HFFc6 (cell line): ENCODE data around the gene LSAMP. TPM values are rescaled to one million over a fixed set of nuclear protein-coding genes. Genes with fewer than 3 reads are reported as not detected.

Experiments used
- DNase-seq: peaks from one replicate; pipeline ENCODE4 v3.0.0-alpha.2; 2018
- H3K27ac Mint-ChIP-seq: 2 replicates; pipeline ENCODE4 v1.8.0; 2020; ENCODE audit warnings: mild to moderate bottlenecking, mixed read lengths
- H3K27me3 Mint-ChIP-seq: 2 replicates; pipeline ENCODE4 v1.8.0; 2021; ENCODE audit warnings: mild to moderate bottlenecking, moderate library complexity, mixed read lengths; ENCODE audit not compliant: insufficient read depth
- H3K36me3 Mint-ChIP-seq: 2 replicates; pipeline ENCODE4 v1.8.0; 2021; ENCODE audit warnings: low read depth, mixed read lengths
- H3K4me1 Mint-ChIP-seq: 2 replicates; pipeline ENCODE4 v1.8.0; 2020; ENCODE audit warnings: low read depth, mixed read lengths
- H3K4me3 Mint-ChIP-seq: 2 replicates; pipeline ENCODE4 v1.8.0; 2020; ENCODE audit warnings: mild to moderate bottlenecking, moderate library complexity, mixed read lengths
- H3K9me3 Mint-ChIP-seq: 2 replicates; pipeline ENCODE4 v1.8.0; 2020; ENCODE audit warnings: mild to moderate bottlenecking, mixed read lengths
- CTCF ChIP-seq: fragments of 200-600 bp; sonication (generic); IDR thresholded peaks from 2 replicates; pipeline ENCODE4 v1.5.0; 2021; ENCODE audit warnings: antibody characterized with exemption, mild to moderate bottlenecking
- total RNA-seq, 6 experiments: library from RNA; stranded (reverse); fragmentation: NEBNext Ultra II Directional; extraction: Animal tissue kit (Norgen Biotek cat#: 25700); gene quantifications; 2 replicates in 1 of 6; 3 replicates in 5 of 6; pipeline ENCODE4 v1.2.3, GENCODE V29; 2021

The LSAMP gene
- total RNA-seq, 6 experiments from 2014 or later = not detected

DNA sequence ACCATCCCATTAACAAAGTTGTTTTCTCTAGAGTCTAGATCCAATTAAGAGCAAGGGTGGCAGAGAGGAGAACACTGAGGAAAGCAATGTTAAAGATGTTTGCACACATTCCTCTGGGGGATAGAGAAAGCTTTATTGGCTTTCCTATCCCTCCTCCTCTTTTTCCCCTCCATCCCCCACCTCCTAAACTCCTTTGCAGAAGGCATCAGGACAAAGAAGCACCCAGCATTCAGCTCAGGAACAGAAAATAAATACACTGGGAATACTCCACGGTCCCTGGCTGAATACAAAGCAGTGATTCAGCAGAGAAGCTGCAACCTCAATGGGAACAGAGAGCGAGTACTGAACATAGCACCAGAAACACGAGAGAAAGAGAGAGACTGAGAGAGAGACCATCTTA, 21.9 kb downstream of the LSAMP start:
- Mint-ChIP-seq H3K4me3 (no peak overlapping the region), H3K27ac (no peak overlapping the region)
- DNase-seq = no peak

DNA sequence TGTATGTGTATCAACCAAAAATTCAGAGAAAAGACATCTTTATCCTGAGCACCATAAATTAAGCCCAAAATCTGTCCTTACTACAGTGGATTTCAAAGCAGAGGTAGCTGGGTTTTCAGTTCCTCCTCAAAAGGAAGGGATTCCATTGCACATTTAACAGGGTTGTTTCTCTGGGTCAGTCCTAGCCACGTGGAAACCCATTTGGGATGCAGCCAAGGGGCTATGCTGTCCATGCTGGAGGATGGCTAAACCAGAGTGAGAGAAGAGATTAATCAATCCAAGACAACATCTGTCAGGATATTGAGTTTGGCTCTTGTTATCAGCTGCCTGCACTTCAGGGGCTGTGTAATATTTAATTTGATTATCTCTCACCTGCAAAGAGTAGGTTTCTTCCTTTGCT, 28.1 kb downstream of the LSAMP start:
- Mint-ChIP-seq H3K36me3 (no peaks in the 10 kb centered on the region), H3K4me3 (no peak overlapping the region), H3K27ac (no peak overlapping the region), H3K27me3 (no peaks in the 10 kb centered on the region), H3K4me1 (no peaks in the 10 kb centered on the region), H3K9me3 (peaks cover 40% of the 10 kb centered on the region)
- no peak for TF ChIP-seq CTCF
- DNase-seq = no peak

More for the DNA sequence above, 21.9 kb downstream of the LSAMP start:
- no peaks in the 10 kb centered on the region for H3K36me3 Mint-ChIP-seq
- H3K9me3 Mint-ChIP-seq = peaks cover 35% of the 10 kb centered on the region
- TF ChIP-seq CTCF = no peak
- no peaks in the 10 kb centered on the region for H3K4me1 Mint-ChIP-seq
- H3K27me3 Mint-ChIP-seq = no peaks in the 10 kb centered on the region

DNA sequence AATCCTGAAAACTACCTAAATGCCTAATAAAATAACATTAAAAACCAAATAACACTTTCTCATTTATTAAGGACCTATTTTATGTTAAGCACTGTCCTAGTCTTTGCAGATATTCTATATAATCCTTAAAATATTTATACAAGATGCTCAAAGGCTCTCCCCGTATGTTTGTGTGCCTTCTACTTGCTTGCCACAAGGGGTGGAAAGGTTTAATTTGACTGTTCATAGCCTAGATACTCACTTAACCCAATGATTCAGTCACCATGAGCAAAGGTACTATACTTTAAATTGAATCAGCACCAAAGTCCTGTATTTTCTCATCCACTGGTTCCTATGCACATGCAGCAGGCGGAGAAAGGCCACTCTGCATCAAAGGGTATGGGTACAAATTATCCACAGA, 32.0 kb downstream of the LSAMP start:
- H3K27me3 Mint-ChIP-seq = no peaks in the 10 kb centered on the region
- H3K4me1 Mint-ChIP-seq = no peaks in the 10 kb centered on the region
- no peak for TF ChIP-seq CTCF
- H3K27ac Mint-ChIP-seq = no peak overlapping the region
- H3K36me3 Mint-ChIP-seq = no peaks in the 10 kb centered on the region
- H3K4me3 Mint-ChIP-seq = no peak overlapping the region
- DNase-seq = no peak
- peaks cover 41% of the 10 kb centered on the region for H3K9me3 Mint-ChIP-seq

GRCh38 chr3:116408473-116408872, 36.8 kb downstream of the LSAMP start:
- H3K27ac Mint-ChIP-seq = no peak overlapping the region
- H3K4me3 Mint-ChIP-seq = no peak overlapping the region
- TF ChIP-seq CTCF = no peak
- no peak for DNase-seq
- H3K27me3 Mint-ChIP-seq = no peaks in the 10 kb centered on the region
- no peaks in the 10 kb centered on the region for H3K4me1 Mint-ChIP-seq
- H3K9me3 Mint-ChIP-seq = peaks cover 34% of the 10 kb centered on the region
- no peaks in the 10 kb centered on the region for H3K36me3 Mint-ChIP-seq

- H3K36me3 Mint-ChIP-seq = no peaks in the 10 kb centered on the region
- no peaks in the 10 kb centered on the region for H3K27me3 Mint-ChIP-seq
- no peak overlapping the region for H3K27ac Mint-ChIP-seq
These were observed 40.1 kb downstream of the LSAMP start for GRCh38 chr3:116405231-116405630.

More at GRCh38 chr3:116405231-116405630, 40.1 kb downstream of the LSAMP start:
- DNase-seq = no peak
- TF ChIP-seq CTCF = no peak
- H3K9me3 Mint-ChIP-seq = peaks cover 26% of the 10 kb centered on the region
- H3K4me1 Mint-ChIP-seq = no peaks in the 10 kb centered on the region
- H3K4me3 Mint-ChIP-seq = no peak overlapping the region
